Lower leg skin (tissue), 3 donors: ENCODE data around the gene NELFB.

Experiments used
- POLR2A ChIP-seq, 2 donors: fragments of 450-650 bp; IDR thresholded peaks; one replicate each; pipeline ENCODE4 v1.6.1; 2016 to 2017; ENCODE audit warnings: antibody characterized with exemption in 2 of 2, mild to moderate bottlenecking in 1 of 2, moderate library complexity in 1 of 2
- TF ChIP-seq, protein P1 (sequence below), 3 donors: fragments of 450-650 bp; IDR thresholded peaks; one replicate each; pipeline ENCODE4 v1.5.1; 2016; ENCODE audit warnings: antibody characterized with exemption in 3 of 3, mild to moderate bottlenecking in 3 of 3, moderate library complexity in 2 of 3

DNA sequence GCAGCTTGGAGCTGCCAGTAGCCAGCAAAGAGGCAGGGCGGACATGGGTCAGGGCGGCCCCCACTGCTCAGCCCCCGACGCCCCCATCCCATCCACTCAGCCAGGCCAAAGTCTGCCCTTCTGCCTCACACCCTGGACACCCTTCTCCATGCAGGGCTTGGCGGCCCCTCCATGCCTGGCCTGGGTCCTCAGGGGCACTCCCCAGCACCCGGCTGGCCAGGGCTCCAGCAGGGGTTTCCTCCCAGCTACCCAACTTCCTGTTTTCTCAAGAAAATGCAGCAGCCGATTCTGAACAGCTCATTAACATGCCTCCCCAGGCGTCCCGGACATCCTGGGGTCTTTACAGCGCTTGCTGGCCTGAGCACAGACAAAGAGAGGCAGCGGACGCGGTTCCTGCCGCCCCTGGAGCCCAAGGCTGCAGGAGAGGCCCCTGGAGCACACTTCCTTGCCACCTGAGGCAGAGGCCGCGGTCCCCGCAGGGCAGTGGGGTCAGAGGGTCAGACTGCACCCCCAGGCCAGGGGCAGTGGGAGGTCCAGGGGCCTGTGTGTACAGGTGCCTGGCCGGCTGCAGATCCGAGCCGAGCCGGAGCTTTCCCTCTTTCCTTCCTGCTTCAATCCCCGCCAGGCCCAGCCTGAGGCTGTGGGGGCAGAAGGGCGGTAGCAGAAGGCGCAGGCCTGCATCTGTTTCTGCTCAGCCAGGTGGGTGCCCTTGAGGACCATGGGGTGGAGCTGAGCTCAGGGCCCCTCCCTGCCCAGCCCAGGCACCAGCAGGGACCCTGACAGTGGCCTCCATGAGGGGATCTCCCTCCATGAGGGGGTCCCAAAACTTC lies 65.6 kb downstream of the NELFB start:
- TF ChIP-seq, protein P1, sequence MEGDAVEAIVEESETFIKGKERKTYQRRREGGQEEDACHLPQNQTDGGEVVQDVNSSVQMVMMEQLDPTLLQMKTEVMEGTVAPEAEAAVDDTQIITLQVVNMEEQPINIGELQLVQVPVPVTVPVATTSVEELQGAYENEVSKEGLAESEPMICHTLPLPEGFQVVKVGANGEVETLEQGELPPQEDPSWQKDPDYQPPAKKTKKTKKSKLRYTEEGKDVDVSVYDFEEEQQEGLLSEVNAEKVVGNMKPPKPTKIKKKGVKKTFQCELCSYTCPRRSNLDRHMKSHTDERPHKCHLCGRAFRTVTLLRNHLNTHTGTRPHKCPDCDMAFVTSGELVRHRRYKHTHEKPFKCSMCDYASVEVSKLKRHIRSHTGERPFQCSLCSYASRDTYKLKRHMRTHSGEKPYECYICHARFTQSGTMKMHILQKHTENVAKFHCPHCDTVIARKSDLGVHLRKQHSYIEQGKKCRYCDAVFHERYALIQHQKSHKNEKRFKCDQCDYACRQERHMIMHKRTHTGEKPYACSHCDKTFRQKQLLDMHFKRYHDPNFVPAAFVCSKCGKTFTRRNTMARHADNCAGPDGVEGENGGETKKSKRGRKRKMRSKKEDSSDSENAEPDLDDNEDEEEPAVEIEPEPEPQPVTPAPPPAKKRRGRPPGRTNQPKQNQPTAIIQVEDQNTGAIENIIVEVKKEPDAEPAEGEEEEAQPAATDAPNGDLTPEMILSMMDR (IDR thresholded peaks at IDR 0.05) = no peak
- no peak for TF ChIP-seq POLR2A (IDR thresholded peaks at IDR 0.05)
